ENCODE results near the gene C1QTNF7. TPM values are rescaled to one million over a fixed set of nuclear protein-coding genes. Genes with fewer than 3 reads are reported as not detected.

Gene C1QTNF7
- total RNA-seq, 2 donors from 2014 or later, result 4.4 to 13.8 TPM

- Histone ChIP-seq H3K36me3 (replicated peaks in 1 of 2; ENCODE audit: insufficient read depth in 1 of 2, low read depth in 2 of 2) (no peaks in the 10 kb centered on the region), H3K4me1 (no peaks in the 10 kb centered on the region), H3K27me3 (no peaks in the 10 kb centered on the region), H3K4me3 (no peak overlapping the region), H3K27ac (no peak overlapping the region), H3K9me3 (no peaks in the 10 kb centered on the region)
- DNase-seq (no peak), ATAC-seq (no peak)
- 82 to 88% methylated on average over 5 of the region's 5 CpGs for WGBS, 2 donors
- intact Hi-C loops (cut with DNase I), result no loop called here
- TF ChIP-seq, protein P1, sequence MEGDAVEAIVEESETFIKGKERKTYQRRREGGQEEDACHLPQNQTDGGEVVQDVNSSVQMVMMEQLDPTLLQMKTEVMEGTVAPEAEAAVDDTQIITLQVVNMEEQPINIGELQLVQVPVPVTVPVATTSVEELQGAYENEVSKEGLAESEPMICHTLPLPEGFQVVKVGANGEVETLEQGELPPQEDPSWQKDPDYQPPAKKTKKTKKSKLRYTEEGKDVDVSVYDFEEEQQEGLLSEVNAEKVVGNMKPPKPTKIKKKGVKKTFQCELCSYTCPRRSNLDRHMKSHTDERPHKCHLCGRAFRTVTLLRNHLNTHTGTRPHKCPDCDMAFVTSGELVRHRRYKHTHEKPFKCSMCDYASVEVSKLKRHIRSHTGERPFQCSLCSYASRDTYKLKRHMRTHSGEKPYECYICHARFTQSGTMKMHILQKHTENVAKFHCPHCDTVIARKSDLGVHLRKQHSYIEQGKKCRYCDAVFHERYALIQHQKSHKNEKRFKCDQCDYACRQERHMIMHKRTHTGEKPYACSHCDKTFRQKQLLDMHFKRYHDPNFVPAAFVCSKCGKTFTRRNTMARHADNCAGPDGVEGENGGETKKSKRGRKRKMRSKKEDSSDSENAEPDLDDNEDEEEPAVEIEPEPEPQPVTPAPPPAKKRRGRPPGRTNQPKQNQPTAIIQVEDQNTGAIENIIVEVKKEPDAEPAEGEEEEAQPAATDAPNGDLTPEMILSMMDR (IDR thresholded peaks at IDR 0.05), result no peak
- TF ChIP-seq POLR2A (IDR thresholded peaks at IDR 0.05), result no peak
Observed at GRCh38 chr4:15412461-15412860, 15.4 kb upstream of the C1QTNF7 start.

DNA sequence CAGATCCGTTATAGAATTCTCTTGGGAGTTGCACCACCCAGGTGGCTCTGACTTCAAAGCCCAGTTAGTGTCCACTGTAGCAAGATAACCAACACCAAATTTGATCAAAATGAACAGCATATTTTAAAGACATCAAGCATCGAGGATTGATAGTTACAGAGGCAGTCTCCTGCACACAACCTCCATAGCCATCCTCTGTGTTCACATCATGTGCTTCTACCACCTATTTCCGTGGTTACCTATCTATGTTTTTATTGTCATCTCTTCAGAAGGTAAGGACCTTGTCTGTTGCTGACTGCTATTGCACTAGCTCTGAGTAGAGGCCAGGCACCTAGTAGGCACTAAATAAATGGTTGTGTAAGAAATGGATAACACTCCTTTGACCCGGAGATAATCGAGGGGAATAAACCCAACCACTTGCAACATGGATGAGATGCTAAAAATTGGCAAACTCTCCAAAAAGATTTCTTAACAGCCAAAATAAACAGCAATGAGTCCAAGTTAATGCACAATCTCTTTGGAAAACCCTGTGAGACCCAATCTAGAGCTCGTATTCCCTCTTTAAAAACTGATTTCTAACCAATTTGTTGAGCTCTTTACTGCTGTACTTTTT lies 14.7 kb upstream of the C1QTNF7 start:
- no peak overlapping the region for H3K4me3 ChIP-seq
- H3K27me3 ChIP-seq, result no peaks in the 10 kb centered on the region
- TF ChIP-seq, protein P1 (IDR thresholded peaks at IDR 0.05), result no peak
- no peak for TF ChIP-seq POLR2A (IDR thresholded peaks at IDR 0.05)
- no peaks in the 10 kb centered on the region for H3K9me3 ChIP-seq
- ATAC-seq (no peak), DNase-seq (no peak)
- H3K27ac ChIP-seq, result no peak overlapping the region
- H3K36me3 ChIP-seq (replicated peaks in 1 of 2; ENCODE audit: insufficient read depth in 1 of 2, low read depth in 2 of 2), result no peaks in the 10 kb centered on the region
- no peaks in the 10 kb centered on the region for H3K4me1 ChIP-seq
- intact Hi-C loops (cut with DNase I), result no loop called here
- WGBS, 2 donors, result 52 to 65% methylated on average over 6 of the region's 6 CpGs

- 77 to 90% methylated on average over 2 of the region's 2 CpGs for WGBS, 2 donors
- Histone ChIP-seq H3K9me3 (no peaks in the 10 kb centered on the region), H3K4me3 (no peak overlapping the region), H3K36me3 (replicated peaks in 1 of 2; ENCODE audit: insufficient read depth in 1 of 2, low read depth in 2 of 2) (no peaks in the 10 kb centered on the region), H3K27ac (no peak overlapping the region), H3K27me3 (no peaks in the 10 kb centered on the region), H3K4me1 (no peaks in the 10 kb centered on the region)
- ATAC-seq (no peak), DNase-seq (no peak)
- TF ChIP-seq POLR2A (IDR thresholded peaks at IDR 0.05), result no peak
- TF ChIP-seq, protein P1 (IDR thresholded peaks at IDR 0.05), result no peak
- intact Hi-C loops (cut with DNase I), result no loop called here
Observed at GRCh38 chr4:15413623-15414019, 14.2 kb upstream of the C1QTNF7 start.

- Histone ChIP-seq H3K4me3 (no peak overlapping the region), H3K27ac (no peak overlapping the region), H3K4me1 (no peaks in the 10 kb centered on the region), H3K36me3 (replicated peaks in 1 of 2; ENCODE audit: insufficient read depth in 1 of 2, low read depth in 2 of 2) (no peaks in the 10 kb centered on the region), H3K27me3 (no peaks in the 10 kb centered on the region), H3K9me3 (no peaks in the 10 kb centered on the region)
- intact Hi-C loops (cut with DNase I), result no loop called here
- 46 to 70% methylated on average over 4 of the region's 4 CpGs for WGBS, 2 donors
- no peak for DNase-seq
- peak; percentile 45 for ATAC-seq
- TF ChIP-seq, protein P1 (IDR thresholded peaks at IDR 0.05), result no peak
- no peak for TF ChIP-seq POLR2A (IDR thresholded peaks at IDR 0.05)
Observed at GRCh38 chr4:15414551-15415091, 13.2 kb upstream of the C1QTNF7 start.

Data from body of pancreas (tissue), 4 donors.